ENCODE data around the gene LBHD1.
A peak's percentile ranks its signal among the peaks of the same experiment; 100 is the strongest.

The LBHD1 gene

DNA sequence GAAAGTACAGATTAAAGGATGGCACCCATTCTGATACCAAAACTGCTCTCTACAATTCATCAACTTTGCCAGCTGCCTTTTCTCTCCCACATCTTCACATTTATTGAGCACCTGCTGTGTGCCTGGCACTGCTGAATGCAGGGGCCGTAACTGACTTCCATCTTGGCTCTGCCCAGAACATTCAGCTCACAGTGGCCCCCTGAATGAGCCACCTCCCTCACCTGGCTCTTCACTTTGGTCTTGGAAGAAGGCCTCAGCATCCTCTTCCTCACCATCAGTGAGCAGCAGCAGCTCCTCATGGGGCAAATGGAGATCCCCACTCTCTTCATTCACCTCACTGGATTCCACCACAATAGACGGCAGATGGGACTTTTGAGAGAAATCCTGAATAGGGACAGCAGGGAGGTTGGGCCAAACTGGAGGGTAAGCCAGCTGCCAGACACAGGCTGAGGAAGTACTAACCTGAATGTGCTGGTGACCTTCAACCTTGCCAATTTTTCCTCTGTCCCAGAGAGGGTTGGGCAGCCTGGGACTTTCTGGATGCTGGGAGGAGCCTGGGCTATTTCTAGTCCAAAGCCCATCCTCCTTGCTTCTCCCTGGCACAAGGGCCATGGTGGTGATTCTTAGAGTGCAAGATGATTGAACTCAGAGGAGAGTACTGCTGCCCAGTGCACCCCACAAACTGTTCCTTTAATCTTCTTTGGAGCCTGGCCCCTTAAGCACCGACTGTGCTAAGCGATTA is 2.5 kb downstream of the LBHD1 start:
- no peak overlapping the region for H3K4me3 ChIP-seq (ENCODE audit: low read depth, low read length)
- ChIA-PET CTCF (interaction anchor here (1.3 to 6.1 kb wide), 3 partner anchors 11 to 40 kb away, joined by 3 to 30 read pairs (median 26); no protein-coding TSS in a partner anchor), POLR2A (interaction anchor here (0.6 to 1.5 kb wide), 2 partner anchors 11 to 12 kb away, joined by 3 to 5 read pairs; no protein-coding TSS in a partner anchor)
- DNase-seq (ENCODE audit: low read depth, low spot score): no peak
- no peak for TF ChIP-seq CTCF (IDR thresholded peaks at IDR 0.05; ENCODE audit: insufficient read depth, low read length, missing control alignments)

DNA sequence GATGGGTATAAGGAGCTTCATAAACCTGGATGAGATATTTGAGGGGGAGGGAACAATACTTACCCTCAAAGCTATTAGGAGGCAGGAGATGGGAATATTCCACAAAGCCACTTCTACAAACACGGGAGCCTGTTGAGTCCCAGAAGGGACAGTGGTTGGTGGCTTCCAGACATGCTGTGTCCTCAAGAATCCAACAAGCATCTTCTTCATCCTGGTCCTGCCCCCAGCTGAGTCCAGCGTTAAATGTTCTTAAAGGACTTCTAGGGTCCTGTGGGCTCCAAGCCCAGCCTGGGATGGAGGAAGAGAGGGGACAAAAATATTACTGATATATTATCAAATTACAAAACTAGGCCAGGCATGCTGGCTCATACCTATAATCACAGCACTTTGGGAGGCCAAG is 4.6 kb downstream of the LBHD1 start:
- TF ChIP-seq CTCF (IDR thresholded peaks at IDR 0.05; ENCODE audit: insufficient read depth, low read length, missing control alignments): no peak
- CTCF ChIA-PET: interaction anchor here (0.6 to 6.1 kb wide), 8 partner anchors 10 to 272 kb away, joined by 3 to 26 read pairs (median 6); no protein-coding TSS in a partner anchor
- POLR2A ChIA-PET: interaction anchor here (0.7 to 3.3 kb wide), 7 partner anchors 10 to 174 kb away, joined by 3 to 46 read pairs (median 5); partner anchors contain the start of genes EEF1G, GANAB, TEX54 and TUT1
- no peak overlapping the region for H3K4me3 ChIP-seq (ENCODE audit: low read depth, low read length)
- no peak for DNase-seq (ENCODE audit: low read depth, low spot score)

DNA sequence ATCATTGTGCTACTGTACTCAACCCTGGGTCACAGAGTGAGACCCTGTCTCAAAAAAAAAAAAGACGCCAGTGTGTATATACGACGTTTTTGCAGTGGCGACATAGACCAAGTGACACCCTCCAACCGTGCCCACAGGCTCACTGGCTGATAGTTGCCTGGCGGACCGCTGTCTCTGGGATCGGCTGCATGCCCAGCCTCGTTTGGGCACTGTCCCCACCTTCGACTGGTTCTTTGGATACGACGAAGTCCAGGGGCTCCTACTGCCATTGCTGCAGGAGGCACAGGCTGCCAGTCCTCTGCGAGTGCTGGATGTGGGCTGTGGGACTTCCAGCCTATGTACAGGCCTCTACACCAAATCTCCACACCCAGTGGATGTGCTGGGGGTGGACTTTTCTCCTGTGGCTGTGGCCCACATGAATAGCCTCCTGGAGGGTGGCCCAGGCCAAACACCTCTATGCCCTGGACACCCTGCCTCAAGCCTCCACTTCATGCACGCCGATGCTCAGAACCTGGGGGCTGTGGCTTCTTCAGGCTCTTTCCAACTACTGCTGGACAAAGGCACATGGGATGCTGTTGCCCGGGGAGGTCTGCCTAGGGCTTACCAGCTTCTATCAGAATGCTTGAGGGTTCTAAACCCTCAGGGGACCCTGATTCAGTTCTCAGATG is 5.7 kb downstream of the LBHD1 start:
- DNase-seq (ENCODE audit: low read depth, low spot score): no peak
- H3K4me3 ChIP-seq (ENCODE audit: low read depth, low read length): peak overlapping the region; percentile 92
- ChIA-PET CTCF (interaction anchor here (1.5 to 6.1 kb wide), 2 partner anchors 28 to 119 kb away, joined by 8 to 26 read pairs; no protein-coding TSS in a partner anchor), POLR2A (interaction anchor here (0.7 to 3.3 kb wide), 17 partner anchors 9 to 271 kb away, joined by 3 to 58 read pairs (median 16); partner anchors contain the start of genes EEF1G, GANAB, INTS5 and LRRN4CL)
- TF ChIP-seq CTCF (IDR thresholded peaks at IDR 0.05; ENCODE audit: insufficient read depth, low read length, missing control alignments): no peak

DNA sequence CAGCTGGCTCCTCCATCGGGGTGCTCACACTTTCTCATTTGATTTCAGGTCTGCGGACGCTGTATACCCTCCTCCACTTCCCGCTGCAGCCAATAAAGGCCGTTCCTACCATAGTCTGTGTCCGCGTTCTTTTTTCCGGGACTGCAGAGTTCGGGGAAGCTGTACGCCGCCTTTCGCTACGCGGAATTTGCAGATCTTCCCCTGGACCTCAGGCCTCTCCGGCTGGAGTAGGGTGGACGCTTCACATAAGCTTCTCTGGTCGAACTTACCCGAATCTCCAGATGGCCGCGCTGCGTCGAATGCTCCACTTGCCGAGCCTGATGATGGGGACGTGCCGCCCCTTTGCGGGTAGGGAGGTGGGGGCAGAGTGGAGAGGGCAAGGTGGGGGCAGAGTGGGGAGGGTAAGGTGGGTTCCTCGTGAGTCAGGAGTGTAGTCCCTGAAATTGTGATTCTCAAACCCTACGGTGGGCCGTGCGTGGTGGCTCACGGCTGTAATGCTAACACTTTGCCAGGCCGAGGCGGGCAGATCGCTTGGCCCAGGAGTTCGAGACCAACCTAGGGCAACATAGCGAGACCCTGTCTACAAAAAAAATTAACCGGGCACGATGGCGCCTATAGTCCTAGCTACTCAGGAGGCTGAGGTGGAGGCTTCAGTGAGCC is 6.3 kb downstream of the LBHD1 start:
- TF ChIP-seq CTCF (IDR thresholded peaks at IDR 0.05; ENCODE audit: insufficient read depth, low read length, missing control alignments): no peak
- no peak for DNase-seq (ENCODE audit: low read depth, low spot score)

GRCh38 chr11:62665075-62665598 is 6.9 kb downstream of the LBHD1 start, which contains the start of the genes C11orf98 and CSKMT:
TSS of gene C11orf98 (minus strand) at chr11:62665210. CDS start at chr11:62665169, 41 bp downstream.
TSS of gene CSKMT (plus strand) at chr11:62665312. CDS start at chr11:62665880, 568 bp downstream.
- TF ChIP-seq CTCF (IDR thresholded peaks at IDR 0.05; ENCODE audit: insufficient read depth, low read length, missing control alignments): no peak
- DNase-seq (ENCODE audit: low read depth, low spot score): no peak
- H3K4me3 ChIP-seq (ENCODE audit: low read depth, low read length): peak within 1 kb of the TSS; percentile 92
- POLR2A ChIA-PET: interaction anchor here (0.5 to 3.3 kb wide), 46 partner anchors 8 to 270 kb away, joined by 3 to 58 read pairs (median 6); partner anchors contain the start of genes B3GAT3, EEF1G, GANAB and HNRNPUL2
- CTCF ChIA-PET: interaction anchor here (0.7 to 6.1 kb wide), 13 partner anchors 11 to 270 kb away, joined by 3 to 26 read pairs (median 3); partner anchors contain the start of genes BSCL2, GNG3 and TUT1

More for the DNA sequence above, 6.3 kb downstream of the LBHD1 start:
- POLR2A ChIA-PET: interaction anchor here (0.5 to 3.3 kb wide), 40 partner anchors 9 to 271 kb away, joined by 3 to 58 read pairs (median 8); partner anchors contain the start of genes B3GAT3, EEF1G, GANAB and HNRNPUL2
- H3K4me3 ChIP-seq (ENCODE audit: low read depth, low read length): peak overlapping the region; percentile 92
- CTCF ChIA-PET: interaction anchor here (0.7 to 6.1 kb wide), 11 partner anchors 12 to 271 kb away, joined by 3 to 26 read pairs (median 3); partner anchors contain the start of genes BSCL2, GNG3 and TUT1
